Measurements from ENCODE around the gene MTHFSD.

Gene MTHFSD

GRCh38 chr16:86570558-86571529, 15.8 kb upstream of the MTHFSD start:
- no peak for DNase-seq

DNA sequence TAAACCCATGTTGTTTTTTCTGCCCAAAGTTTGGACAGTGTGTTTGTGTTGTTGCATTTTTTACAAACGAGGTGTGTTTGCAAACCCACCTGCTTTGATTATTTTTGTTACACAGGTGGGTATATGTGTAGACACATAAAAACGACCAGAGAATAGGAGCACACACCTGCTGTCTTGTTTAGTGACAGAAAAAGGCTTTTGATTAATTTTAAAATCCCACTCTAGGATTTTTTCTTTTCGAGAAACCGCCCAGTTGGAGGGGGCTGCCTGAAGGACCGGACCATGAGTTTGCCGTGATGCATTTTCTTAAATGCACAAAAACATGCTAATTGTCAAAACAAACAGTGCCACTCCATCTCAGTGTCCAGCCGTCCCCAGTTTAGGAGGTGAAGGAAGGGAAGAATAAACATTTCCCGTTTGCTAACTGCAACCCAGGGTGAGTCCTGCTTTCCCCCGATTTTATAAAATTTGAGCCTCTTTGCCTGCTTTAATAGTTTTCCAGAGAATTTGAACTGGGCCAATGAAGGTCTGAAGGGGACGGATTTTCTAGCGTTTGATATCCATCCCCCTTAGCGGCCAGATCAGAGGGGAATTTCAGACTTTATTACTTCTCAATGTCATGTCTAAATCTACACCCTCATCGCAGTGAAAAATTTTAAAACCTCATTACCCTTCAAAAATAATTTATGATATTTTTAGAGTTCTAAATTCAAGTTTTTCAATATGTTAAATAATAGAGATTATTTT, 14.8 kb upstream of the MTHFSD start:
- no peak for DNase-seq

DNA sequence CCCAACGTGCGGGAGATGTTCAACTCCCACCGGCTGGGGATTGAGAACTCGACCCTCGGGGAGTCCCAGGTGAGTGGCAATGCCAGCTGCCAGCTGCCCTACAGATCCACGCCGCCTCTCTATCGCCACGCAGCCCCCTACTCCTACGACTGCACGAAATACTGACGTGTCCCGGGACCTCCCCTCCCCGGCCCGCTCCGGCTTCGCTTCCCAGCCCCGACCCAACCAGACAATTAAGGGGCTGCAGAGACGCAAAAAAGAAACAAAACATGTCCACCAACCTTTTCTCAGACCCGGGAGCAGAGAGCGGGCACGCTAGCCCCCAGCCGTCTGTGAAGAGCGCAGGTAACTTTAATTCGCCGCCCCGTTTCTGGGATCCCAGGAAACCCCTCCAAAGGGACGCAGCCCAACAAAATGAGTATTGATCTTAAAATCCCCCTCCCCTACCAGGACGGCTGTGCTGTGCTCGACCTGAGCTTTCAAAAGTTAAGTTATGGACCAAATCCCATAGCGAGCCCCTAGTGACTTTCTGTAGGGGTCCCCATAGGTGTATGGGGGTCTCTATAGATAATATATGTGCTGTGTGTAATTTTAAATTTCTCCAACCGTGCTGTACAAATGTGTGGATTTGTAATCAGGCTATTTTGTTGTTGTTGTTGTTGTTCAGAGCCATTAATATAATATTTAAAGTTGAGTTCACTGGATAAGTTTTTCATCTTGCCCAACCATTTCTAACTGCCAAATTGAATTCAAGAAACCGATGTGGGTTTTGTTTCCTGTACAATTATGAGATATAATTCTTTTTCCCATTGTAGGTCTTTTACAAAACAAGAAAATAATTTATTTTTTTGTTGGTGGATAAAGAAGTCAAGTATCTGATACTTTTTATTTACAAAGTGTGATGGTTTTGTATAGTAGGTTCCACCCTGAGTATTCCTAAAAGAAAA, 13.9 kb upstream of the MTHFSD start:
- DNase-seq = no peak

- DNase-seq = no peak
Measured at GRCh38 chr16:86567701-86568581, 12.9 kb upstream of the MTHFSD start.

DNA sequence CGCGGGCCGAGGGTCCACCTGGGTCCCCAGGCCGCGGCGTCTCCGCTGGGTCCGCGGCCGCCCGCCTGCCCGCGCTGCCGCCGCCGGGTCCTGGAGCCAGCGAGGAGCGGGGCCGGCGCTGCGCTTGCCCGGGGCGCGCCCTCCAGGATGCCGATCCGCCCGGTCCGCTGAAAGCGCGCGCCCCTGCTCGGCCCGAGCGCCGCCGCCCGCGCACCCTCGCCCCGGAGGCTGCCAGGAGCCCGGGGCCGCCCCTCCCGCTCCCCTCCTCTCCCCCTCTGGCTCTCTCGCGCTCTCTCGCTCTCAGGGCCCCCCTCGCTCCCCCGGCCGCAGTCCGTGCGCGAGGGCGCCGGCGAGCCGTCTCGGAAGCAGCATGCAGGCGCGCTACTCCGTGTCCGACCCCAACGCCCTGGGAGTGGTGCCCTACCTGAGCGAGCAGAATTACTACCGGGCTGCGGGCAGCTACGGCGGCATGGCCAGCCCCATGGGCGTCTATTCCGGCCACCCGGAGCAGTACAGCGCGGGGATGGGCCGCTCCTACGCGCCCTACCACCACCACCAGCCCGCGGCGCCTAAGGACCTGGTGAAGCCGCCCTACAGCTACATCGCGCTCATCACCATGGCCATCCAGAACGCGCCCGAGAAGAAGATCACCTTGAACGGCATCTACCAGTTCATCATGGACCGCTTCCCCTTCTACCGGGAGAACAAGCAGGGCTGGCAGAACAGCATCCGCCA, 12.1 kb upstream of the MTHFSD start:
- DNase-seq = no peak

- DNase-seq = peak in 2 of 51 donors; percentile 3 to 11
Measured at GRCh38 chr16:86566601-86566965, 11.5 kb upstream of the MTHFSD start, which contains the start of gene FOXC2. Gene FOXC2, plus strand, starts transcription at chr16:86566829. Its CDS starts 507 bp downstream, at chr16:86567336.

- DNase-seq = no peak
Measured at GRCh38 chr16:86565644-86566511, 10.8 kb upstream of the MTHFSD start.

GRCh38 chr16:86565181-86565631, 10.2 kb upstream of the MTHFSD start:
- no peak for DNase-seq

DNA sequence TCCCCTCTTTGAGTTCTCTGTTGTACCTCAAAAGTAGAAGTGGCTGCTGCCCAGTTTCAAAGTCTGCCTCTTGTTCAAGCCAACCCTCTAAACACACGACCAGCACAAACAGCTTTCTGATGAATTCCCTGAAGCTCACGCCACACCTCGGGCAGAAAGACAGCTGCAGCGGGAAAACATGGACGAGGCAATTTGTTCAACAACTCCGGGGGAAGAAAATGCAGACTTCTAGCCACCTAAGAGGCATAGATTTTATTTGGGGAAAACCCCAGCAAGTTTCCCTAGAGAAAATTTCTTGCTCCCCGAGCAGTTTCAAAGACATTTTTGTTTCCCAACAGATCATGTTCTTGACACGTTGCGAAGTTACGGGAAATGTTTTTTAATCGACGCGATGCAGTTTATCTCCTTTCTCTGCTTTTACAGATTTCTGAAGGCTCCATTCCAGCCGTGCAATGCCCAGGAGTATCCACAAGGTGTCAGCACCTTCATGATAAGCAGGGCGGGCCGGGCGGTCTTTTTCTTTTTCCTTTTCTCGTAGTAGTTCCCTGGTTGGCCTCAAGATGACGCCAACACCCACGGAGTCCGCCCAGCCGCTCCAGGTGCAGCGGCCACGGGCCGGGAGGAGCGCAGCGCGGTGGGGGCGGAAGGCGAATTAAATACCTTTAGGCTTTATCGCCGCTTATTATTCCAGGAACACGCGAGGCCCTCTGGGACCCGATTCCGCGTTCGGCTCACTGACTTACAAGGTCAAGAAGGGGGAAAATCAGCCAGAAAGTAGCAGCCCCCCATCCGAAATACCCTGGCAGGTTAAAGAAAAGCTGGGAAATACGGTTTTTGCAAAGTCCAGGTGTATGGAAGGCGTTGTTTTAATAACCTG, 8.7 kb upstream of the MTHFSD start:
- peak; percentile 6 to 89 (median 70) for DNase-seq

DNA sequence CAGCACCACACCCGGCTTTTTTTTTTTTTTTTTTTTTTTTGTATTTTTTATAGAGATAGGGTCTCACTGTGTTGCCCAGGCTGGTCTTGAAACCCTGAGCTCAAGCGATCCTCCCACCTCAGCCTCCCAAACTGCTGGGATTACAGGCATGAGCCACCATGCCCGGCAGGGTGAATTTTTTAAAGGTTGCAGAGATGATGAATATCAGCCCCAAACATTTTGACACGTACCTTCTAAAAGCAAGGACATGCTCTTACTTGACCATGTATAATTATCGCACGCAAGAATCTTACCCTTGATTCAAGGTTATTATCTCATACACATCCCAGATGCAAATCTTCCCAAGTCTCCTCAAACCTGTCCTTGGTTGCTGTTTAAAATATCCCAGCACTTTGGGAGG, 7.3 kb upstream of the MTHFSD start:
- DNase-seq = no peak

DNA sequence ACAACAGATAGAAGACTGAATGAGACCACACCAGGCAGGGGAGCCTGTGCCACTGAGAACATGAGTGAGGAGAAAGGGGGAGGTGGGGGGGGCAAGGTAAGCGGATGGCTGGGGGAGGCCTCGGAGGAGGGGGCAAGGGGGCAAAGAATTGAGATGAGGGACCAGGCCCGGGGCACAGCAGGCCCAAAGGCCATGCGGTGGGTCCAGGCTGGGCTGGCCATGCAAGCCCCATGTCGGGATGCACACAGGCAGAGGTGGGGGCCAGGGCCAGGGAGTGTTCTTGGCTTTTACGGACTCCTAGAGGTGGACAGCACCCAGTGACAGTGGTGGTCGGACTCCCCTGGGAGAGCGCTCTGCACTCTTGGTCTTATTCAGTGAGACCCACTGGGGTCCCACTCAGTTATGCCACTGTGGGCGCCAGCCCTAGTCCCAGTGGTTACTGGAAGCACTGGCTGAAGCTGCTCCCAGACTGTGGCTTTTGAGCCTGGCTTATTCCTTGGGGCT, 4.8 kb upstream of the MTHFSD start:
- DNase-seq = no peak

DNA sequence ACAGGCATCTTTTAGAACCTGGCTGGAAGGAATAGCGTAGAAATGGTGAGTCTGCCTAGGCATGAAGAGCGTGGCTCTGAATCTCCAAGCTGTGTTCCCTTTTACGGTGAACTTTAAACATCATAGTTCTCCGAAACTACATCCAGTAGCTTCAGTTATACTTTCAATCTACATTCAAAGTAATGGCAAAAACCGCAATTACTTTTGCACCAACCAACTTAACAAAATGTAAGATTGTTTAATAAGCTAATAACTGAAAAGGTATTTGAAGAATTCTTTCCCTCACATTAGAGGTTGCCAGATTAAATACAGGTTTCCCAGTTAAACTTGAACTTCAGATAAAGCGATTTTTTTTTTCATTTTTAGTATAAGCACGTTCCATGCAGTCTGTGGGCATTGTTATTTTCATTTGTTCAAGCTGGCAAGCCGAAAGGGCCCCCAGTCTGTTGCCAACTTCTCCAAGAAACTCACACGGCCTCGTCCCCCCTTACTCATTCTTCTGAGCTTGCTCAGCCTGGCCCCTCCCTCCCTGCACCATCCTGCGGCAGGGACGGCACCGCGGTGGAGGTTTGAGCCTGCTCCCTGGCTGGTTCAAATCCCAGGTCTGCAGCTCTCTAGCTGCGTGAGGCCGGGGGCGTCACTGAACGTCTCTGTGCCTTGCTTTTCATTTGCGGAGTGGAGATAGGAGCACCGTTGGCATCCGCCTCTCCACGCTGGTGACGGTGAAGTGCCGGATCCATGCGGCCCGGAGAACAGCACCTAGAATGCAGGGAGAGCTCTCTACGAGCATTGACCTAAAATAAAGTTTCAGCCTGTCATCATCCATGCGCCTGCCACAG, 3.5 kb upstream of the MTHFSD start:
- no peak for DNase-seq

DNA sequence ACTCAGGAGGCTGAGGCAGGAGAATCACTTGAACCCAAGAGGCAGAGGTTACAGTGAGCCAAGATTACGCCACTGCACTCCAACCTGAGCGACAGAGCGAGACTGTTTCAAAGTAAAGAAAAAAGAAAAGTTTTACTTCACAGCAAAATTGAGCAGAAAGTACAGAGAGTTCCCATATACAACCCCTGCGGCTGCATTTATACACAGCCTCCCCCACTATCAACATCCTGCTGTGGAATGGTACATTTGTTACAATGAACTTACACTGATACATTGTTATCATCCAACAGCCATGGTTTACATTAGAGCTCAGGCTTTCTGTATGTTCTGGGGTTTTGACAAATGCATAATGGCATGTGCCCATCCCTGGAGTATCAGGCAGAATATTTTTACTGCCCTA, 2.6 kb upstream of the MTHFSD start:
- no peak for DNase-seq

- DNase-seq = no peak
Measured at GRCh38 chr16:86556576-86556975, 1.5 kb upstream of the MTHFSD start.

GRCh38 chr16:86555704-86556075, 655 bp upstream of the MTHFSD start:
- DNase-seq = peak in 1 of 51 donors; percentile 7

DNA sequence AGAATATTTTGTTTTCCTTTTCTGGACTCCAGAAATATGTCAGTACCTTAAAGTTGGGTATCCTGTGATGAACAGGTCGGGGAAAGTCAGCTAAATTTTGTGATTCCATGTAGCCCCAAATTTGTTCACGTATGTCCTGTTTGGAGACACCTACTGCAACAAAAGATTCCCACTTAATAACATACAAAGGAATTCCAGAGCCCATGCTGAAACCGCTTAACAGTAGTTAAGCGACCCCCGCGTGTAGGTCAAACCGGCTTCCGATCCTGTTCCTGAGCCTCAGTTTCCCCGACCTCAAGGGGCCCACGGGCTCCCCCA, 477 bp downstream of the MTHFSD start:
- no peak for DNase-seq

GRCh38 chr16:86553356-86553755, 1.7 kb downstream of the MTHFSD start:
- DNase-seq = no peak
